ENCODE measurements around the gene FBXO4. TPM values are rescaled to one million over a fixed set of nuclear protein-coding genes. Genes with fewer than 3 reads are reported as not detected.

The FBXO4 gene
- total RNA-seq, 1 experiment from 2014 or later = 18.4 TPM

DNA sequence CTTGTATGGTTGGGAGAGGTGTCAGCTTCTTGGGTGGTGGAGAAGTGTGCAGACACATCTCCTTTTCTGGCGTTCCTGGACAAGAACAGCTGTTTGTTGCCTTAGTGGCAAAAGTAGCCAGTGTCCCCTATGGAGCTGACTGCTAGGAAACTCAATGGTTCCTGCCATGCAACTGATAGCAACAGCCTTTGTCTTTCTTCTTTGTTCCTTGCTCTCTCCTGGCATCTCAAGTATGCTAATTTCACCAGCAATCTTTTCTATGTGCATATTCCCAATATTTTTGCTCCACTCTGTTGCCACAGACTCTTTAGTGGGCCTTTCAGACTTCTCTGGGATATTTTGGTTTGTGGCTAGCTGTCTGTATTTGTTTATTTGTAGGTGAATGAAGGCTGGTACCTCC is 36.7 kb downstream of the FBXO4 start:
- CTCF ChIA-PET = interaction anchor here (0.7 kb wide), 1 partner anchor 805 kb away, joined by 3 read pairs; no protein-coding TSS in a partner anchor
- no peak overlapping the region for H3K4me3 Mint-ChIP-seq (ENCODE audit: unreplicated experiment)
- POLR2A ChIA-PET = no interaction called here

GRCh38 chr5:41962491-41962890 is 37.4 kb downstream of the FBXO4 start:
- Mint-ChIP-seq H3K9me3 (ENCODE audit: unreplicated experiment) (peaks cover 15% of the 10 kb centered on the region), H3K36me3 (ENCODE audit: insufficient read depth, unreplicated experiment) (no peaks in the 10 kb centered on the region), H3K4me3 (ENCODE audit: unreplicated experiment) (no peak overlapping the region), H3K27me3 (ENCODE audit: insufficient read depth, unreplicated experiment) (no peaks in the 10 kb centered on the region), H3K27ac (ENCODE audit: low read depth, unreplicated experiment) (no peak overlapping the region), H3K4me1 (ENCODE audit: insufficient read depth, unreplicated experiment) (no peaks in the 10 kb centered on the region)
- intact Hi-C loops (cut with micrococcal nuclease) = no loop called here
- DNase-seq (ENCODE audit: unreplicated experiment) = no peak
- POLR2A ChIA-PET = no interaction called here
- CTCF ChIA-PET = no interaction called here
- no TSS peak for BruUV-seq (replicated peaks)
- TF ChIP-seq CTCF (IDR thresholded peaks at IDR 0.05; ENCODE audit: unreplicated experiment) = no peak

More for the DNA sequence above, 36.7 kb downstream of the FBXO4 start:
- BruUV-seq (replicated peaks) = no TSS peak
- Mint-ChIP-seq H3K4me1 (ENCODE audit: insufficient read depth, unreplicated experiment) (no peaks in the 10 kb centered on the region), H3K27ac (ENCODE audit: low read depth, unreplicated experiment) (no peak overlapping the region), H3K9me3 (ENCODE audit: unreplicated experiment) (peaks cover 15% of the 10 kb centered on the region), H3K27me3 (ENCODE audit: insufficient read depth, unreplicated experiment) (no peaks in the 10 kb centered on the region), H3K36me3 (ENCODE audit: insufficient read depth, unreplicated experiment) (no peaks in the 10 kb centered on the region)
- intact Hi-C loops (cut with micrococcal nuclease) = no loop called here
- DNase-seq (ENCODE audit: unreplicated experiment) = no peak
- TF ChIP-seq CTCF (IDR thresholded peaks at IDR 0.05; ENCODE audit: unreplicated experiment) = no peak

GRCh38 chr5:41966401-41967105 is 41.5 kb downstream of the FBXO4 start:
- ChIA-PET POLR2A (no interaction called here), CTCF (no interaction called here)
- Mint-ChIP-seq H3K27ac (ENCODE audit: low read depth, unreplicated experiment) (no peak overlapping the region), H3K27me3 (ENCODE audit: insufficient read depth, unreplicated experiment) (no peaks in the 10 kb centered on the region), H3K4me3 (ENCODE audit: unreplicated experiment) (no peak overlapping the region), H3K4me1 (ENCODE audit: insufficient read depth, unreplicated experiment) (no peaks in the 10 kb centered on the region), H3K36me3 (ENCODE audit: insufficient read depth, unreplicated experiment) (no peaks in the 10 kb centered on the region), H3K9me3 (ENCODE audit: unreplicated experiment) (peaks cover 10% of the 10 kb centered on the region)
- DNase-seq (ENCODE audit: unreplicated experiment) = no peak
- no peak for TF ChIP-seq CTCF (IDR thresholded peaks at IDR 0.05; ENCODE audit: unreplicated experiment)
- intact Hi-C loops (cut with micrococcal nuclease) = no loop called here
- BruUV-seq (replicated peaks) = no TSS peak

DNA sequence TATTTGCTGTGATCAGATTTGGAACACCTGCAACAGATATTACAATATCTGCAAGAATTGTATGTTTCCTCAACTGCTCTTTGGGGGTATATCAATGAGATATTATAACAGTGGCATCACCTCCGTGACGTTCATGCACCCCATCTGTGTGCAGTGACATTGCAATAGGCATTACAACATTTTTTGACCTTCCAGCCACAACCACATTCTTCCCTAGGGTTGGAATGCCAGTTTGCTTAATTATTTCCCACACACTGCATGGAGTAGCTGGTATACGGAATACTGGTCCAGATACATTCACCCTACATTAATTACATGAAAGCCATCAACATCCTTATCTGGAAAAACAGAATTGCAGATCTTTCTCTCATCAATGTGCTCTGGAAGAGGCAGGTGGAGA is 42.3 kb downstream of the FBXO4 start:
- Mint-ChIP-seq H3K9me3 (ENCODE audit: unreplicated experiment) (peaks cover 16% of the 10 kb centered on the region), H3K27me3 (ENCODE audit: insufficient read depth, unreplicated experiment) (no peaks in the 10 kb centered on the region), H3K36me3 (ENCODE audit: insufficient read depth, unreplicated experiment) (peaks cover under 1% of the 10 kb centered on the region), H3K4me3 (ENCODE audit: unreplicated experiment) (no peak overlapping the region), H3K4me1 (ENCODE audit: insufficient read depth, unreplicated experiment) (no peaks in the 10 kb centered on the region), H3K27ac (ENCODE audit: low read depth, unreplicated experiment) (no peak overlapping the region)
- TF ChIP-seq CTCF (IDR thresholded peaks at IDR 0.05; ENCODE audit: unreplicated experiment) = no peak
- BruUV-seq (replicated peaks) = no TSS peak
- POLR2A ChIA-PET = interaction anchor here (0.6 to 0.7 kb wide), 2 partner anchors 25 to 748 kb away, joined by 3 read pairs; no protein-coding TSS in a partner anchor
- CTCF ChIA-PET = interaction anchor here (0.9 kb wide), 1 partner anchor 9 kb away, joined by 3 read pairs; no protein-coding TSS in a partner anchor
- DNase-seq (ENCODE audit: unreplicated experiment) = no peak
- intact Hi-C loops (cut with micrococcal nuclease) = no loop called here

Measured in MCF 10A (cell line).